Astrocyte (in vitro differentiated cells and primary cell): ENCODE measurements around the gene PMF1. TPM values are rescaled to one million over a fixed set of nuclear protein-coding genes. Genes with fewer than 3 reads are reported as not detected.

Source experiments
- DNase-seq: peaks from one replicate; pipeline ENCODE4 v3.0.0-alpha.2; 2010; ENCODE audit warnings: low read depth
- FAIRE-seq: peaks from 2 replicates; lab custom pipeline; 2011; peaks lifted over from hg19 to GRCh38; lab: Jason Lieb, UNC
- H2AFZ ChIP-seq: 2 replicates; pipeline ENCODE4 v1.6.0; 2012; ENCODE audit warnings: low read depth, low read length, inconsistent platforms
- H3K27ac ChIP-seq: 2 replicates; pipeline ENCODE4 v1.5.1; 2011; ENCODE audit warnings: low read depth, low read length, inconsistent platforms
- H3K27me3 ChIP-seq: 2 replicates; pipeline ENCODE4 v1.6.0; 2011; ENCODE audit warnings: low read length, inconsistent platforms; ENCODE audit not compliant: insufficient read depth
- H3K36me3 ChIP-seq: 2 replicates; pipeline ENCODE4 v1.5.1; 2011; ENCODE audit warnings: low read length, inconsistent platforms; ENCODE audit not compliant: insufficient read depth
- H3K4me1 ChIP-seq: 2 replicates; pipeline ENCODE4 v1.5.1; 2011; ENCODE audit warnings: low read length, inconsistent platforms; ENCODE audit not compliant: insufficient read depth
- H3K4me2 ChIP-seq: 2 replicates; pipeline ENCODE4 v1.6.0; 2012; ENCODE audit warnings: low read length, inconsistent platforms
- H3K4me3 ChIP-seq: 2 replicates; pipeline ENCODE4 v1.5.1; 2011; ENCODE audit warnings: low read depth, mild to moderate bottlenecking, low read length, inconsistent platforms; ENCODE audit not compliant: insufficient read depth
- H3K79me2 ChIP-seq: 2 replicates; pipeline ENCODE4 v1.6.0; 2012; ENCODE audit warnings: mild to moderate bottlenecking, low read length, inconsistent platforms; ENCODE audit not compliant: insufficient read depth
- H3K9ac ChIP-seq: 2 replicates; pipeline ENCODE4 v1.6.0; 2012; ENCODE audit warnings: mild to moderate bottlenecking, low read length, inconsistent platforms
- H3K9me3 ChIP-seq: 2 replicates; pipeline ENCODE4 v1.5.1; 2012; ENCODE audit warnings: low read depth, mild to moderate bottlenecking, low read length, inconsistent platforms; ENCODE audit not compliant: insufficient read depth
- H4K20me1 ChIP-seq: 2 replicates; pipeline ENCODE4 v1.6.0; 2012; ENCODE audit warnings: low read length, inconsistent platforms; ENCODE audit not compliant: insufficient read depth
- H3K27ac Mint-ChIP-seq: one replicate; pipeline ENCODE4 v1.8.0; 2021; ENCODE audit warnings: mild to moderate bottlenecking, mixed read lengths; ENCODE audit not compliant: unreplicated experiment
- H3K27me3 Mint-ChIP-seq: one replicate; pipeline ENCODE4 v1.8.0; 2021; ENCODE audit warnings: low read depth, mixed read lengths; ENCODE audit not compliant: unreplicated experiment
- H3K36me3 Mint-ChIP-seq: one replicate; pipeline ENCODE4 v1.8.0; 2021; ENCODE audit warnings: low read depth, mixed read lengths; ENCODE audit not compliant: unreplicated experiment
- H3K4me1 Mint-ChIP-seq: one replicate; pipeline ENCODE4 v1.8.0; 2021; ENCODE audit warnings: low read depth, mixed read lengths; ENCODE audit not compliant: unreplicated experiment
- H3K4me3 Mint-ChIP-seq: one replicate; pipeline ENCODE4 v1.8.0; 2021; ENCODE audit warnings: mild to moderate bottlenecking, moderate library complexity, mixed read lengths; ENCODE audit not compliant: unreplicated experiment
- H3K9me3 Mint-ChIP-seq: one replicate; pipeline ENCODE4 v1.8.0; 2021; ENCODE audit warnings: mild to moderate bottlenecking, mixed read lengths; ENCODE audit not compliant: unreplicated experiment
- EZH2 ChIP-seq: IDR thresholded peaks from 2 replicates; pipeline ENCODE4 v1.6.1; 2012; ENCODE audit warnings: mild to moderate bottlenecking, low read length, inconsistent platforms; ENCODE audit not compliant: insufficient read depth
- total RNA-seq: library from RNA; stranded (reverse); gene quantifications from 2 replicates; pipeline ENCODE4 v1.2.1, GENCODE V29; 2021
- TF ChIP-seq, protein P1 (sequence below): IDR thresholded peaks from 2 replicates; pipeline ENCODE4 v1.5.1; 2011; ENCODE audit warnings: low read depth, mild to moderate bottlenecking, inconsistent platforms, low read length, moderate library complexity; ENCODE audit not compliant: insufficient read depth

The PMF1 gene
- total RNA-seq, 1 donor from 2014 or later: 29.9 TPM

DNA sequence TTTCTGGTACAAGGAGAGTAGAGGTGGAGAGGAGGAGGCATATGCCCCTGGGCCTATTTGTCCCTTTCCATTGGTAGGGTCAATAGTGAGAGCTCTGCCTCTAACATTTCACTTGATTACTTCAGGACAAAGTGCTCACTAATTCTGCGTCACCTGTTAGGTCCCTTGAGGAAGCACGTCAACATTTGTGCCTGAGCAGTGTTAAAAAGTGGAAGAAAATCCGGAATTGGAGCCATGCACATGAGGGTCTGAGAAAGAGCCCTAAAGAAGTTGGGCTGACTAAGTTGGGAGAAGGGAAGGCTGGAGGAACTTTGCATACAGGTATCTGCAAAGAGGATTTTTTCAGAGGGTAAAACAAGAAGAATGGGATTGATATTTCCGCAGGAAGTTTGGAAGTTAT is 17.0 kb upstream of the PMF1 start:
- no peak overlapping the region for H3K9ac ChIP-seq
- H3K9me3 ChIP-seq: no peaks in the 10 kb centered on the region
- H3K9me3 Mint-ChIP-seq: no peaks in the 10 kb centered on the region
- DNase-seq: no peak
- H3K4me1 ChIP-seq: peaks cover 10% of the 10 kb centered on the region
- H3K4me2 ChIP-seq: no peak overlapping the region
- no peaks in the 10 kb centered on the region for H3K27me3 Mint-ChIP-seq
- no peak overlapping the region for H2AFZ ChIP-seq
- no peaks in the 10 kb centered on the region for H3K27me3 ChIP-seq
- TF ChIP-seq EZH2: no peak
- TF ChIP-seq, protein P1, sequence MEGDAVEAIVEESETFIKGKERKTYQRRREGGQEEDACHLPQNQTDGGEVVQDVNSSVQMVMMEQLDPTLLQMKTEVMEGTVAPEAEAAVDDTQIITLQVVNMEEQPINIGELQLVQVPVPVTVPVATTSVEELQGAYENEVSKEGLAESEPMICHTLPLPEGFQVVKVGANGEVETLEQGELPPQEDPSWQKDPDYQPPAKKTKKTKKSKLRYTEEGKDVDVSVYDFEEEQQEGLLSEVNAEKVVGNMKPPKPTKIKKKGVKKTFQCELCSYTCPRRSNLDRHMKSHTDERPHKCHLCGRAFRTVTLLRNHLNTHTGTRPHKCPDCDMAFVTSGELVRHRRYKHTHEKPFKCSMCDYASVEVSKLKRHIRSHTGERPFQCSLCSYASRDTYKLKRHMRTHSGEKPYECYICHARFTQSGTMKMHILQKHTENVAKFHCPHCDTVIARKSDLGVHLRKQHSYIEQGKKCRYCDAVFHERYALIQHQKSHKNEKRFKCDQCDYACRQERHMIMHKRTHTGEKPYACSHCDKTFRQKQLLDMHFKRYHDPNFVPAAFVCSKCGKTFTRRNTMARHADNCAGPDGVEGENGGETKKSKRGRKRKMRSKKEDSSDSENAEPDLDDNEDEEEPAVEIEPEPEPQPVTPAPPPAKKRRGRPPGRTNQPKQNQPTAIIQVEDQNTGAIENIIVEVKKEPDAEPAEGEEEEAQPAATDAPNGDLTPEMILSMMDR: no peak
- FAIRE-seq: no peak
- H3K4me1 Mint-ChIP-seq: peaks cover 10% of the 10 kb centered on the region
- H3K27ac ChIP-seq: no peak overlapping the region
- peak overlapping the region; percentile 98 for H3K4me3 Mint-ChIP-seq
- H3K36me3 ChIP-seq: peaks cover 9% of the 10 kb centered on the region
- H3K27ac Mint-ChIP-seq: no peak overlapping the region
- no peak overlapping the region for H3K4me3 ChIP-seq
- H4K20me1 ChIP-seq: peaks cover 63% of the 10 kb centered on the region
- peaks cover 62% of the 10 kb centered on the region for H3K79me2 ChIP-seq
- peaks cover 22% of the 10 kb centered on the region for H3K36me3 Mint-ChIP-seq

DNA sequence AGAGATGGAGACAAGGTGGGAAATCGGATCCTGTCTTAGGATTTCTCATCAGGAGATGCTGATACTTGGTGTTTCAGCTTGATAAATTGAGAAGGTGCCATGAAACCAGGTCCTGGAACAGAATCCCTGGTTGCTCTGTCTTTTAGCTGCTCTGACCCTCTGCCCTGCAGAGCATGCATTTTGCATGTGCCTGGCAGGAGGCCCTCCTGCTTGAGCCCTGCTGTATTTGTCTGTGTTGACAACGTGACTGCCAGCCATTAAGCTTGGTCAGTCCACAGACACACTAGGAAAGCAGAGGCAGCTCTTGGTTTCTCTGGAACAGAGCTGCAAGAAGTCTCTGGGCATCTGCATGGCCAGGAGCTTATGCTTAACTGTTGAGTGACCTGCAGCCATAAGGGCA is 16.4 kb upstream of the PMF1 start:
- FAIRE-seq: no peak
- peaks cover 10% of the 10 kb centered on the region for H3K4me1 Mint-ChIP-seq
- peaks cover 62% of the 10 kb centered on the region for H3K79me2 ChIP-seq

DNA sequence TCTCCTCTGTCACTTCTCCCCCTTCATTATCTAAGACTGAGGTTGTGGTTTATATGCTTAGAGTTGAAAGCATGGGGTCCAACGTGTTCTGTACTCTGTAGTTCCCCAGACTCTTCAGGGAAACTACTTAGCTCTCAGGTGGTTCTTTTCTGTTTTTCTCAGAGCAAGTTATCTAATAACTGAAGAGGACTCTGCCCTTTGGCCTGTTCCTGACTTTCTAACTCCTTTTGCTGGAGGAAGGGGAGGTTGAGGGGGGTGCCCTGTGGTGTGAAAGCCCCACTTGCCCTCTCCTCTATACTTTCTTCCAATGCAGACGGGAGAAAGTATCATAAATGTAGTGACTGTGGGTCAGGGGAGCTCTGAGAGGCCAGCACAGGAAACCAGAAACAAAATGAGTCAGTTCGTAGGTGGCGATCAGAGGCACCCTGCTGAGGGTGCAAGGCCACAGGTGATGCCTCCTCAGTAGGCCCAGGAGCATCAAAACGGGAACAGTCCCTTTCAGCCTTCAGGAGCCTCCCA is 13.9 kb upstream of the PMF1 start:
- Mint-ChIP-seq H3K27ac (no peak overlapping the region), H3K4me1 (peaks cover 10% of the 10 kb centered on the region), H3K36me3 (peaks cover 19% of the 10 kb centered on the region), H3K4me3 (no peak overlapping the region), H3K9me3 (no peaks in the 10 kb centered on the region), H3K27me3 (no peaks in the 10 kb centered on the region)
- Histone ChIP-seq H3K4me3 (no peak overlapping the region), H4K20me1 (peaks cover 86% of the 10 kb centered on the region), H3K27ac (no peak overlapping the region), H3K79me2 (peaks cover 75% of the 10 kb centered on the region), H3K27me3 (no peaks in the 10 kb centered on the region), H3K4me2 (no peak overlapping the region), H2AFZ (no peak overlapping the region), H3K4me1 (peaks cover 12% of the 10 kb centered on the region), H3K36me3 (peaks cover 16% of the 10 kb centered on the region), H3K9ac (no peak overlapping the region), H3K9me3 (no peaks in the 10 kb centered on the region)
- FAIRE-seq (no peak), DNase-seq (no peak)
- TF ChIP-seq, protein P1: no peak
- no peak for TF ChIP-seq EZH2

More for the DNA sequence above, 16.4 kb upstream of the PMF1 start:
- Histone ChIP-seq H3K27ac (no peak overlapping the region), H2AFZ (no peak overlapping the region), H3K4me2 (no peak overlapping the region), H3K27me3 (no peaks in the 10 kb centered on the region), H3K36me3 (peaks cover 13% of the 10 kb centered on the region), H4K20me1 (peaks cover 69% of the 10 kb centered on the region), H3K4me1 (peaks cover 10% of the 10 kb centered on the region), H3K9ac (no peak overlapping the region), H3K4me3 (no peak overlapping the region), H3K9me3 (no peaks in the 10 kb centered on the region)
- no peak for DNase-seq
- Mint-ChIP-seq H3K9me3 (no peaks in the 10 kb centered on the region), H3K27me3 (no peaks in the 10 kb centered on the region), H3K4me3 (no peak overlapping the region), H3K27ac (no peak overlapping the region), H3K36me3 (peaks cover 22% of the 10 kb centered on the region)
- no peak for TF ChIP-seq EZH2
